HG02943 (cell line): Measurements from ENCODE around the gene NR1D1.
"Not testable (repeated sequence)": the region's sequence is repeated elsewhere in the genome, so short reads cannot be mapped to it uniquely, and the experiment has no call there.

Experiments used
- ATAC-seq: cut with Tn5 transposase; IDR thresholded peaks from one replicate; pipeline ENCODE4 v1.9.1; 2021; ENCODE audit warnings: mild to moderate bottlenecking, low read depth, moderate library complexity; ENCODE audit not compliant: unreplicated experiment

Gene NR1D1

DNA sequence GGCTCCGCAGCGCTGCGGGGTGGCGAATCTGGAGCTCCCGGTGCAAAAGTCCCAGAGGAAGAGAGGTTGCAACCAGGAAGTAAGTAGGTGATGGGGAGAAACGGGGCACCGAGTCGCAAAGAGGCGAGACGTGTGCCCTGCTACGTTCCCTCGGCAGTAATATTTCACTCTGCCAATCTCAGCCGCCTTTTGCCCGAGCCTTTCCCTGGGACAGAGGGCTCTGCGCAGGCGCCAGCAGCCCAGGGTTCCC lies at the start of gene NR1D1:
Gene NR1D1, minus strand, starts transcription at position 171 of the 250 bp plus-strand sequence. CDS start 495 bp downstream, outside the sequence.
- ATAC-seq = no peak

DNA sequence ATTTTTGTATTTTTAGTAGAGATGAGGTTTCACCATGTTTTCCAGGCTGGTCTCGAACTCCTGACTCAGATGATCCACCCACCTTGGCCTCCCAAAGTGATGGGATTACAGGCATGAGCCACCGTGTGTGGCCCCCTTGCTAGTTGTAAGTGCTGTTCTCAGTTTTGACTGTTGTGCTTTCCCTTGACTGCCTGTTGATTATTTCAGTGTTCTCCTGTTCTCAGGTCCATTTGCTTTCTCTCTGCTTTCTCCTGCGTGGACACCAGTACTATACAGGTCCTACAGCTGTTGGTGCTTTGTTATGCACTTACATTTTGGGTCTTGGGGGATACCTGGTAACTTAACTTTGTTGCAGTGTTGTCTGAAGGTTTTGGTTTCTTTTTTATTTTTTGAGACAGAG lies 48.1 kb upstream of the NR1D1 start:
- ATAC-seq = no peak

DNA sequence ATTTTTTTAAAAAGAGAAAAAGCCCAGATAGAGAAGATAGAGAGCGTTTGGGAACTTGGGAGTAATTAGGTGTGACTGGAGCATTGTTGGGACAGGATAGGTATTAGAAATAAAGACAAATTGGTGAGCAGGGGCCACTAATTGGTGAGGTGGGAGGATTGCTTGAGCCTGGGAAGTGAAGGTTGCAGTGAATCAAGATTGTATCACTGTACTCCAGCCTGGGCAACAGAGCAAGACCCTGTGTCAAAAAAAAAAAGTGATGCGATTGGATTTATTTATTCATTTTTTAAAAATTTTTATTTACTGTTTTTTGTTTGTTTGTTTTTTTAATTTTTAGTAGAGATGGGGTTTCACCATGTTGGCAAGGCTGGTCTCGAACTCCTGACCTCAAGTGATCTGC lies 45.1 kb upstream of the NR1D1 start:
- no peak for ATAC-seq

DNA sequence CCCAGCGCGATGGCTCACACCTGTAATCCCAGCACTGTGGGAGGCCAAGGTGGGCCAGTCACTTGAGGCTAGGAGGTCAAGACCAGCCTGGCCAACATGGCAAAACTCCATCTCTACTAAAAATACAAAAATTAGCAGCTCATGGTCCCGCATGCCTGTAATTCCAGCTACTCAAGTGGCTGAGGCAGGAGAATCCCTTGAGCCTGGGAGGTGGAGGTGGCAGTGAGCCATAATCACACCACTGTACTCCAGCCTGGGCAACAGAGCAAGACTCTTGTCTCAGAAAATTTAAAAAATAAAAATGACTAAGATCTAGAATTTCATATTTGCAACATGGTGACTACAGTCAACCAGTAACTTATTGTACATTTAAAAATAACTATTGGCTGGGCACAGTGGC lies 42.8 kb upstream of the NR1D1 start:
- ATAC-seq = not testable (repeated sequence)

DNA sequence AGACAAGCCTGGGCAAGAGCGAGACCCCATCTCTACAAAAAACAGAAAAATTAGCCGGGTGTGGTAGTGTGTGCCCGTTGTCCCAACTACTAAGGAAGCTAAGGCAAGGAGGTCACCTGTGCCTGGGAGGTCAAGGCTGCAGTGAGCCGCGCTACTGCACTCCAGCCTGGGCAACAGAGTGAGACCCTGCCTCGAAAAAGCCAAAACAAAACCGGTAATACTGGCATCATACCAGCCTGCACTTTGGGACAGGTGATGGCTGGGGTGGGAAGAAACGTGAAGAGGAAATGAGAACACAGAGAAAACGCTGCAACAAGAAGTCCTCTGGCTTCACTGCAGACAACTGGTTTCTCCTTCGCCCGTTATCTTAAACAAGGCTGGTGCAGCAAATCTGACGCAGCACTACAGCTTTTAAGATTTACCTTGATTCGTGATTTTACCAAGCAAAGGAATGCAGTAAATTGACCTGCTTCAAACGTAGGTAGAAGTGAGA lies 39.2 kb upstream of the NR1D1 start:
- ATAC-seq = peak; percentile 13

DNA sequence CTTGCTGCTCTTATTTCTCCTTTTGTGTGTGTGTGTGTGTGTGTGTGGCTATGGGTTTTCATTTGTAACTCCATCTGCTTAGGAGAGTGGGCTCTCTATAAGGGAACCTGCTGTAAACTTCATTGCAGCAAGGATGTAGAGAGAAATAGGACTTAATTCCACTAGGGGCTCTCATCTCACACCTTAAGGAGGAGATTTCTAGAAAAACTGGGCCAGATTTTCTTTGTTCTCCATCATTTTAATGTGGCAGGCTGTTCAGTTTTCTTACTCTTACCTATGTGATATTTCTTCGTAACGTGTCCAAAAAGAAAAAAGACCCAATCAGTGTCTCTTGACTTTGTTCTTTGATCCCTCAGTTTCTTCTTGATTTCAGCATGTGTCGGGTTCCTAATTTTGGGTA lies 35.4 kb upstream of the NR1D1 start:
- no peak for ATAC-seq

DNA sequence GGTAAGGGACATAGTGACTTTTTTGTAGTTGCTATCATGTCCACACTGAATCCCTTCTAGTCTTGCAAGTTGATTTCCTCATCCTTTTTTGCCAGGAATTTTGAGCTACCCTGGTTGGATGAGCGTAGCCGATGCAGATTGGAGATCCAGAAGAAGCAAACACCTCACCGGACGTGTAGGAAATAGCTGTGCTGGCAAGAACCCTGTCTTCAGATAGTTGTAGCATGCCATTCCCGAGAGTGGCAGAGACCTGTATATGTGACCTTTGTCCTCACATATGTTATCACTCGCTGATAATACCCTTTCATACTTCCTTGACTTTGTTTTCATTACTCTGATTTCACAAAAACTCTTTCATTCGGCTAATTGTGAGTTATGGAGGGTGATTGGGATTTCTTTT lies 33.8 kb upstream of the NR1D1 start:
- ATAC-seq = no peak

DNA sequence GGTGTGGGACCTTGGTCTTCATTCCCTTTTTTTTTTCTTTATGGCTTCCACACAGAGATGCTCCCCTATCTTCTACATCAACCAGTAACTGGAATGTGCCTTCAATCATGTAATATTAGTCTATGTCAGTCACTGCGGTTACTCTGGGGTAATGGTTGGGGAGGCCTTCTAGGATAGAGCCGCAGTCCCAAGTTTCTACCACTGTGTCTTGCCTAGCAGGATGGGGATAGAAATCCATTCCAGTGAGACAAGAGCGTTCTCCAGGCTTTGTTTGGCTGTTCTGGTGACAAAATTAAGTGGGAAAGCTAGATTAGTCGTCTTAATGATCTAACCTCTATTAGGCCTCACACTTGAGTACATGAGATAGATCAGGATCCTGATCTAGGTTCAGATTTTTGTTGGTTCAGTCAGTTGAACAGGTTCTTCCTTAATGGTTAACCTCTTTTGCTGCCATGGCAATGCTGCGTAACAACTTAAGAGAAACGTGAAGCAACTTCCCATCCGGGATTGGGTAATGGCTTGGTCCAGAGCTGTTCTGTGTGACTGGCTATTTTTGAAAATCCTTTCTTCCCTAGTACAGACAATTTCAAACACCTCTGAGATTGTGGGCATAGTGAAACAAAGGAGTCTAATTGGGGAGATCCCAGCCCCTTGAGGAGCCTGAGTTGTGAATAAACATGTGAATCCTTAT lies 30.1 kb upstream of the NR1D1 start:
- no peak for ATAC-seq

DNA sequence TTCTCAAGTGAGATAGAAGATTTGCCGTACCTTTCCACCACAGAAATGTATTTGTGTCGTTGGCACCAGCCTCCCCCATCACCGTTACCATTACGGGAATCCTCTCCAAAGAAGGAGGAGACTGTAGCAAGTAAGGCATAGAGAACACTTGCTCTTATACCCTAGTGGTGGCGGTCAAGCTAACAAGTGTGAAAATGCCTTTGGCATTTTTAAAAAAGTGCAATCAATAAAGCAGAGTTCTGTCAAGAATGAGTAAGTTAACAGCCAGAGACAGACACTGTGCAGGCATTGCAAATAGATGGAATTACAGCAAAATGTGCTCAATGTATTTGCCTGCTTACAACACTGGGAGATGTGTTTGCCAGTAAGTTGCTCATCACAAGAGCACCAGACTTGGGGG lies 29.1 kb upstream of the NR1D1 start:
- ATAC-seq = no peak

DNA sequence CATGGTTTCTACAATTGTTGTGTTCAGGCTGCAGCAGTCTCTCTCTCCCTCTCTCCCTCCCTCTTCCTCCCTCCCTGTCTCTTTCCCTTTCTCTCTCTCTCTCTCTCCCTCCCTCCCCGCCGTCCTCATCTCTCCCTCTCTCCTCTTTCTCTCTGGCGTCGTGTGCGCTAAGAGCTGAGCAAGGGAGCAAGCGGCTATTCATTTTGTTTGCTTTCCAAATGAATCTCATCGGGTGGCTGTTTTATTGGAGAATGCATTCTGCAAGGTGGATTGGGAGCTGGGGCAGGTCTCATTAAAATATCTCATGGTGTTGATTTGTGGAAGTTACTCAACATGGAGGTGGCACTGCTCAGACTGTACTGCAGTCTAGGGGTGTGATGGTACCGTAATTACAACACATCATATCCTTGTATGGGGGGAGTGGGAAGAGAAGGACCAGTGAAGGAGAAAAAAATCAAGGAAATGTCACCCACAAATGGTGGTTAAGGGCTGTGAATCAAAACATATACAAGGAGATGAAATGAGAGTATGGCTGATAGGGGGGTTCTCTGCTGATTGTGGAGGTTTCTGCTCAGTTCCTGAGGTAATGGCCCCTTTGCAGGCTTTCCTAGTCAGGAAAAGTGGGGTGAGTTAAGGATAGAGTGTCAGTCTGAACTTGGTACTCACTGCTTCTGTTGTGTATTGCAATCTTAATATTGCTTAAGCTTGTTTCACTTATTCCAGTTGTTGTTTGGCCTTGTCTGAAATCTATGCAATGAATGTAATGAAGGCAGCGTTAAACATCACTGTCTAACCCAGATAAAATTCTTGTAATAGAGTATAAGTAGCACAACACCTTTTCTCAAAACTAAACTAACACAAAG lies 24.1 kb upstream of the NR1D1 start:
- ATAC-seq = no peak

DNA sequence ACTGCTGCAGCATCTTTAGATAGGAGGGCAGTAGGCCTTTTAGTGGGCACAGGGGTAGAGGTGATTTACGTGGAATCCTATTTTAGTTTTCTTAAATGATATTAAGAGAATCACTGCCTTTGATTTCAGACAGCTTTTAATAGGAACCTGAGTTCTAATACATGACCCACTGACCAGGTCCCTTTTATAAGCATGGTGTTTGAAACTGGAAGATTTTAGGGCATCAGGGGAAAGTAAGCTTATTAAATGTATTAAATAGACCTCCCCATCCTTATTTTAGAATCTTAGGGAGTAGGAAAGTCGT lies 23.4 kb upstream of the NR1D1 start:
- ATAC-seq = no peak

DNA sequence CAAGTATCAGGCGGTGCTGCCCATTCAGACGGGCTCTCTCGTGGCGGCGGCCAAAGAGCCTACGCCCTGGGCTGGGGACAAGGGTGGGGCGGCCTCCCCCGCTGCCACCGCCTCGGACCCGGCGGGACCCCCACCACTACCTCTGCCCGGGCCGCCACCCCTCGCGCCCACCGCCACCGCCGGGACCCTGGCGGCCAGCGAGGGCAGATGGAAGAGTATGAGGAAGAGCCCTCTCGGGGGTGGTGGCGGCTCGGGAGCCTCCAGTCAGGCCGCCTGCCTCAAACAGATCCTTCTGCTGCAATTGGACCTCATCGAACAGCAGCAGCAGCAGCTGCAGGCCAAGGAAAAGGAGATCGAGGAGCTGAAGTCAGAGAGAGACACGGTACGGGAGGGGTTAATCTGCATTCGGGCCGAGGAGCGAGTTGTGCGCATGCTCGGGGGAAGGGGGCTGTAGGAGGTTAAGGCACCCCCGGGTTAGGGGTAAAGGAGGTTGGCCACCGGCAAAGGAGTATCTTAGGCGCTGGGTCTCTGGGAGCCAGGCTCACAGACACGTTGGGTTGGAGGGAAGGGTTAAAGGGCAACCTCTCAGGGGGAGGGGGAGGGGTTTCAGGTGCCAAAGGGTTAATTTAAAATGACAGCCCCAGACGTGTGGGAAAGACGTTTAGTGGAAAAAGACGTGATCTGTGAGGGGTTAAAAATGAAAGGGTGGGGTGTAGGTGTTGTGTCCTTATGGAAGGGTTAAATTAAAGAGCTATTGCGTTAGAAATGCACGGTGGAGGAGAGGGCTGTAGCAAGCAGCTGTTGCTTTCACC lies 22.8 kb upstream of the NR1D1 start:
- ATAC-seq = no peak

DNA sequence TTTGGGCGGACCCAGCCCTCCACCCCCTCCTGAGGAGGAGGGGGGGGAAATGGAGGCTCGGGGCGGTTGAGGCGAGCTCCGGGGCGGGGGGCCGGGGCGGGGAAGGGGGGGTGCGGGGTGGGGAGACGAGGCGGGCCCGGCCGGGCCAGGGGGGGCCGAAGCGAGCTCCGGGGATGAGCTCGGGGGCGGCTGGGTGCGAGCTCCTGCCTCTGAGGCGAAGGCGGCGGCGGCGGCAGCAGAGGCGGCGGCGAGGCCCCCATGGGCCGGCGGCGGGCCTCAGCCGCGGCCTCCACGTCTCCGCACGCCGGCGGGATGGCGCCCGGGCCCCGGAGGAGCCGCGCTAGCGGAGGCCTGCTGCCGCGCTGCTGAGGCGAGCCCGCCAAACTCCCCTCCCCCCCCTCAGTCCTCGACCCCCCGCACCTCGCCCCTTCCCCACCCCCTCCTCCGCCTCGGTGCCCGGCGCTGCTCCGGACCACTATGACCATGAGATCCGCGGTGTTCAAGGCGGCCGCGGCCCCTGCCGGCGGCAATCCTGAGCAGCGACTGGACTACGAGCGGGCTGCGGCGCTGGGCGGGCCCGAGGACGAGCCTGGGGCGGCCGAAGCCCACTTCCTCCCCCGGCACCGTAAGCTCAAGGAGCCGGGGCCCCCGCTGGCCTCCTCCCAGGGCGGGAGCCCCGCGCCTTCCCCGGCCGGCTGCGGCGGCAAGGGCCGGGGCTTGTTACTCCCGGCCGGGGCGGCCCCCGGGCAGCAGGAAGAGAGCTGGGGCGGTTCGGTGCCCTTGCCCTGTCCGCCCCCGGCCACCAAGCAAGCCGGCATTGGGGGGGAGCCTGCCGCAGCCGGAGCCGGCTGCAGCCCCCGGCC lies 22.0 kb upstream of the NR1D1 start:
- no peak for ATAC-seq

DNA sequence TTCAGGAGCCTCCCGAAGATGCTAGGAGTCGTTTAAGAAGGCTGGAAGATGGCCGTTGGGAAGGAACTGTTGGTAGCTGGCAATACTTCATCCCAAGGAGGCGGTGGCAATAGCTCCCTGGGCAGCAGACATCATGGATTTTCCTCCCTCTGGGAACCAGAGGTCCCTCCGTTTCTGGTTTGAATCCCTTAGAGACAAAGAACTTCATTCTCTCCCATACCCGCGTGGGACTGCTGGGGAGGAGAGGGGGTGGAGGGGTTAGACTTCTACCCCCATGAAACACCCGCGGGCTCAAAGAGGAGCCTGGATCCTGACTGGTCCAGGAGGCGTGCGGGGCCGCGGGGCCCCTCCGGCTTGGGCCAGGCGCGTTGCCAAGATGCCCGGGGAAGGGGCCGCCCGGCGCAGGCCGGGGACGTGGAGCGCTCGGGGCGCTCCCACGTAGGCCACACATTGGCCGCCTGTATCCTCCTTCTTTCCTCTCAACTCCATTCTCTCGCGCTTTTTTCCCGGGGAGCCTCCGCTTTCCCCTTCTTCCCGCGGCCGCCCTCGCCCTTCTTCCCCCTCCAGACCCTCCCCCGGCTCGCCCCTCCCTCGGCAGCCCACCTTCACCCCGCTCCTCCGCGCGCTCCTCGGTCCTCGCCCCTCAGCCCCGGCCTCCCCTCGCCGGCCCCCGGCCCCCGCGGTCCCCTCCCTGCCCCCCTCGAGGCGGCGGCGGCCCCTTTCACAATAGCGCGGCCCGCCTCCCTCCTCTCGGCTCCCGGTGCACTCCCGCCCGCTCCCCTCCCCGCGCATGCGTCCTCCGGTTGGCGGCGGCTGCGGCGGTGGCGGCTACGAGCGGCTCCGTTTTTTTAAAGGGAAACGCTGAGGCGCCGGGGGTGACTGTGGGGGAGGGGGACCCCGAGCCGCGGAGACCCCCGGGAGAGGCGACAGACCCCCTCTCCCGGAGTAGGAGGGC lies 21.1 kb upstream of the NR1D1 start, which contains the start of gene MSL1:
Gene MSL1, plus strand, starts transcription at position 791 of the 955 bp plus-strand sequence. CDS start 642 bp downstream, outside the sequence.
- ATAC-seq = no peak

DNA sequence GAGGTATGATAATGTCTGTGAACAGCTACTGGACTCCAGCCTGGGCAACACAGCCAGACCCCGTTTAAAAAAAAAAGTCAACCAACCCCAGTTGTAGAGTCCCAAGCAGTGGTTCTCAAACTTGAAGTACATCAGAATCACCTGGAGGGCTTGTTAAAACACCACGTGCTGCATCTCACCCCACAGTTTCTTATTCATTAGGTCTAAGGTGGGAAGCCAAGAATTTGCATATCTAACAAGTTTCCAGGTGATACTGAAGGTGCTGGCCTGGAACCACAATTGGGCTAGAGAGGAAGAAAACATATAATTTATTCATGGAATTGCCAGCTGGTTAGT lies 14.7 kb upstream of the NR1D1 start:
- ATAC-seq = no peak

DNA sequence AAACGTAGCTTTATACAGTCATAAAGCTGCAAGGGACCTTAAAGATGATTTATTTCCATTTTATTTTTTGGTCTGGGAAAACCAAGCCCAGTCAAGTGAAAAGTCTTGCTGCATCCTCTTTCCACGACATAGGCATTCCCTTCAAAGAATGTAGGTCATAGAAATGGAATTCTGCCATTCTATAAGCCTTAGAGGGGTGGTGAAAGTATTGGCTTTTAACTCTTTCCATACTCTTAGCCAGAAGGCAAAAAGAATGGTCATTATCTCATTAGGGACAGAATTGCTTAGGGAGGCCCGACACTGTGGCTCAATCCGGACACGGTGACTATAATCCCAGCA lies 13.5 kb upstream of the NR1D1 start:
- no peak for ATAC-seq

DNA sequence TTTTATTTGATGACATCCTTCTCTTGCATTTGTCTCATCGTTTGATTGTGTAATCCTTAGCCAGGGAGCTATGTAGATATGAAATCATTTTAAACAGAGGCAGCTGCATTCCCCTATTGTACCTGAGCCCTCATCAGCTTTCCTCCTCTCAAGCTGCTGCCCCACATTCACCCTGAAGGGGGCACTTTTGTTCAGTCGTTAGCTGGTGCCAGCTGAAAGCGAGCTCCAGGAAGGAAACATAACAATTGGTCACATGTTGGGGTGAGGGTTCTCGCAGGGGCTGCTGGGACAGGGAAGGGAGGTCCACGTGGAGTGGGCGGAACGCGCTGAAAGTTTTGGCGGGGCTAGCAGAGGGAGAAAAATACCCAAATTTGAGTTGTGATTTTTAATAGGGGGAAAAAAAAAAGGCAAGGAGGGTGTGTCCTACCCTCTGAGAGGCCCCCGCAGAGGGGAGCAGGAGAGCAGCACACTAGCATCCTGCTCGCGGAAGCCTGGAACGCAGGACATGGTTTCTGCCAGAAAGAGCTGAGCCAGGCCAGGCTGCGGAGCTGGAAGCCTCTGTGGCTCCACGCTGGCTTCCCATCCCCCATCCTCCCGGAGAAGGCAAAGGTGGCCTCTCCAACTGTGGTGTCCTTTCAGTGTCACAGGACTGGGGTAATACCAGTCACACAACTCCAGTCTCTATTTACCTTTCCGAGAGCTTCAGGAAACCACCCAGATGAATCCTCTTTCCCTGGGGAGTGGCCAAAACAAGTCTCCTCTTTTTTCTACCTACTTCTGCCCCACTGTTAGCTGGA lies 12.9 kb upstream of the NR1D1 start:
- ATAC-seq = peak; percentile 81

DNA sequence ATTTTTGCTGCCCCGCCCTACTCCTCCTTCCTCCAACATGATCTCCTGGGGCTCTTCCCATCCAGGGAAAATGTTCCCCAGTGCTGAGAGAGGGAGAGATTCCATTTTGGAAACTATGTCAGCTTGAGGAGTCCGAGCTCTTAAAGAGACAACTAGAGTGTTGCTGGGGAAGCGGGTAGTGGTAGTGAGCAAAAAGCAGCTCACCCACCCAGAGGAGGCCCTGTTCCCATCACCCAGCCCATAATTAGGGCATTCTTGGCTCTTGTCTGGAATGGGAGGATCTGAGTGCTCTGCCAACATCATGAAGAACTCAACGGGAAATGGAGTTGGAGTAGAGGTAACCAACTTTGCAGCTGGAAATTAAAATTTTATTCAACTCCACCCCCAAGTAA lies 12.3 kb upstream of the NR1D1 start:
- no peak for ATAC-seq
